HG03025 (cell line): ENCODE measurements around the gene BCAS3.

ENCODE experiments used
- ATAC-seq: cut with Tn5 transposase; IDR thresholded peaks from one replicate; pipeline ENCODE4 v1.9.1; 2021; ENCODE audit warnings: mild to moderate bottlenecking, moderate library complexity; ENCODE audit not compliant: unreplicated experiment, low FRiP score

The BCAS3 gene

DNA sequence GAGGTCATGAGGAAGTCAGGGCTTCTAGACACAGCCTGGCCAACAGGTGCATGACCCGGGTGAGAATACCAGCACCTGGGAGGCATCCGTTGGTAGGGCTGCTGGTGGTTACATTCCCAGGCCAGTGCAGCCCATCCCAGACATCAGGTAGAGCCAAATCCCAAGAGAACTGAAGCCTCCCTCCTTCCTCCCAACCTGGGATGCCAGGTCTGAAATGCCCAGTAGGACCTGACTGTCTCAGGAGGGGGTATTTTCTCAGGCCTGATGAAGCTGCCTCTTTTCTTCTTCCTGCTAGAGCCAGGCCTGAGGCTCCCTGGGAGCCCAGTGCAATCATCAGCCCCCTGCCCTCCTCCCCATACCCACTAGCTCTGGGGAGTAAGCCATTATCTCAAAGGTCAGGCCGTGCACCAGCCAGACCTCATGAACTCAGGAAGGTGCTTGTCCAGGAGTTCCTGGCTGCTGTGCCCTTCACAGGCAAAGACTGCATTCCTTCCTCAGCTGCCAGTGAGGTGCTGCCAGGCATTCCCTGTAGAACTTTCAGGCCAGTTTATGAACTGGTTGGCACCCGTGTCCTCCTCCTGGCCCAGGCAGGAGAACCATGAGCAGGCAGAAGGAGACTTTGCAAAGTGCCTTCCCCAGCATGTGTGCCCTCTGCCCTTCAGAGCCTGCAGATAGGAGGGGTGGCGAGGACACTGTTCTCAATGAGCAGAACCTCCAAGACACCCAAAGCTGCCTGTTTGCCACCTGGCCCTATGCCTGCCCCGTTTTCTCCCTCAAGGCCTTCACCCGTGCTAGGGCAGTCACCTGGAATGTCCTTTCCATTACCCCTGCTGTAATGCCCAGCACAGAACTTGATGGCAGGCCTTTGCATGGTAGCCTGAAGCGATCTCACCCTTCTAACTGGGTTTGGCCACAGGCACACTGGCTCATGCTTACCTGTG, 729.6 kb downstream of the BCAS3 start:
- no peak for ATAC-seq

DNA sequence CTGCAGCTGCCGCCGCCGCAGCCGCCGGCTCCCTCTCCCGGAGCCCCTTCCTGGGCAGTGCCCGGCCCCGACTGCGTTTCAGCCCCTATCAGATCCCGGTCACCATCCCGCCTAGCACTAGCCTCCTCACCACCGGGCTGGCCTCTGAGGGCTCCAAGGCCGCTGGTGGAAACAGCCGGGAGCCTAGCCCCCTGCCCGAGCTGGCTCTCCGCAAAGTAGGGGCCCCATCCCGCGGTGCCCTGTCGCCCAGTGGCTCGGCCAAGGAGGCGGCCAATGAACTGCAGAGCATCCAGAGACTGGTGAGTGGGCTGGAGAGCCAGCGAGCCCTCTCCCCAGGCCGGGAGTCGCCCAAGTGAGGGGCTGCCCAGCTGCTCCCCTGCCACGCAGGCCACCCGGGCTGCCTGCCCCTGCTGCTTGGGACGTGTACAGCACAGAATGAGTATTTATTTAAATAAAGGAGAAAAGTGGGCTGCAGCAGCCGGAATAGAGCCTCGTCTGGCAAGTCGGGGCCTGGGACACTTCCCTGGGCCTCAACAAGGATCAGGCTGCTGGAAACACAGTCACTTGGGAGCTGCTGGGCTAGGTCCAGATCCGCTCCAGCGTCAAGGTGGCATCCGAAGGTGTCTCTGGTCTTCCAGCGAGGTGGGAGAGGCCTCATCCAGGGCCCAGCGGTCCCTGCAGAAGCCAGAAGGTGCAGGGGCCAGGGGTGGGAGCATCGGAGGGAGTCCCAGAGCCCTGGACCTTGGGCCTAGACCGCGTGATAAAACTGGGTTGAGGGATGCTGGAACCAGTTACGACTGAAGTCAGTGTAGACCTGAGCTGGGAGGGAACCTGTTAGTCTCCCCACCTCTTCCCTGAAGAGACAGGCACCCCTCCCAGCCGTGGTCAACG, 730.7 kb downstream of the BCAS3 start:
- ATAC-seq, result no peak

DNA sequence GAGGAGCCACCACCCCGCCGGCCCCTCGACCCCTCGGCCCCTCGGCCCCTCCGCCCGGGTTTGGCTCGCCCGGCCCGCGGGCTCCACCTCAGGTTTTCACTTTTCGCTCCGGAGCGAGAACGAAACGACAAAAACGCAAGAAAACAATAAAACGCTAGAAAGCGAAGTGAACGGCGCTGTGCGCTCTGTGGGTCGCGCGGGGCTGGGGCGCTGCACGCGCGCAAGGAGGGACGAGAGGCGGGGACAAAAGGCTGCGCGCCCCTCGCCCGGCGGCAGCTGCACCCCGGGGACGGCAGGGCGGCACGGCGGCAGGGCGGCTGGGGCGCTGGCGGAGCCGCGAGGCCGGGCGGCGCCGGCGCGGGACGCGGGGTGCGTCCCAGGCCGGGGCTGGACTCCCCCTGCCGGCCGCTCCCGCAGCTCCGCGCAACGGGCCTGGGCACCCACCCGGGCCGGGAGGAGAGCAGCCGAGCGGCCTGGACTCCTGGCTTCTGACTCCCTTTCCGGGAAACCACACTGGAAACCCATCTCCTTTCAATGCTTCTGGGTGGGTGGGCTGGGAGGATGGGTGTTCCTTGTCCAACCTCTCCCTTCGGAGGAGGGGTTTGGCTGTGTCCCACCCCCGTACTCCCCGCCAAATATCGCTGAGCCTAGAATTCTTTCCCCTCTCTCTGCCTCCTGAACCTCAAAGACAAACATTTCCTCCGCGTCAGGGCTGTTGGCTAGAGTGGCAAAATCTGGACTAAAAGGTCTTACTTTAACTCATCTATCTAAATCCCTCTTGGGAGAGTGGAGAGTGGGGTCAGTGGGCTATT, 731.9 kb downstream of the BCAS3 start:
- no peak for ATAC-seq

DNA sequence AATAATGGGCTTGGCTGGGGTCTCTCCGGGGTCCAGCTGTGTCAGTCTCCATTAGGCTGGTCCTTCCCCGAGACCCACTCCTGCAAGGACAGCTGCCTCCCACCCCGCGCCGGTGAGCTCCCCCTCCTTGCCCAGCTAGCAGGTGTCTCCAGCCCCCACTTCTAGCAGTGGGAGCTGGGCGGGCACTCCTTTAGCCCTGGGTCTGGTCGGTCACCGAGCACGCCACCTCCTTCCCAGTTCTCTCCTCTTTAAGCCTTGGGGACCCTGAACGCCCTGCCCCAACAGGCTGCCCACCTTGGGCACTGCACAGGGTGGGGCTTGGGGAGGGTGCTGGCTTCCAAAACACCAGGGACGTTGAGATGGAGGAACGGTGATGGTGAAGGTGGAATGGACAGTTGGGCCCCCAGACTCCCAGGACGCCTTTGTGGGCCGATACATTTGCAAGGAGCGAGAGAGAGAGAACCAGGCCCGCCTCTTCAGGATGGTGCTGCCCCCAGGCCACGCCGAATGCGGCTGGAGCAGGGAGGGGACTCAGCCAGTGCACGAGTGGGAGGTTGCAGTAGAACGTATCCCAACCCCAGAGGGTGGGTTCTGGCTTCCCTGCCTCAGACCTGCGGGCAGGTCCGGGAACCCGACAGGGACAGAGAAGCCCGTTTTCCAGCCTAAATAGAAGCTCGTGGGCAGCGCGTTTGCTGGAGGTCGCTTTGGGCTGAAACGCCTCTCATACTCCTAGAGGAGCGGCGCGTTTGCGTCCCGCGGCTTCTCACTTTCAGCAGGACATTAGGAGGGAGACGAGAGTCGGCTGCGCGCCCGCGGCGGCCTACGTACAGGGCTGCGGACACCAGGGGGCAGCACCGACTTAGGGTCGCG, 732.7 kb downstream of the BCAS3 start:
- ATAC-seq, result no peak

DNA sequence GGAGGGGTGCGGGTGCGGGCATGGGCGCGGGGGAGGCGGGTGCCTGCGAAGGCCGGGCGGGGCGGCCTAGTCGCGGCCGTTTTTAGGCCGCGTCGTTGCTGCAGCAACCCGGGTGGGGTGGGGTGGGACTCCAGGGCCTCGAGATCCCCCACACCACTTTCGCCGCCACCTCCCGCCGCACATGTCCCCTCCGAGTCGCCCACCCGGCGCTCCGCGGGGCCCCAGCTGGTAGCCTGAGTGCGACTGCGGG, 733.3 kb downstream of the BCAS3 start:
- ATAC-seq, result no peak

DNA sequence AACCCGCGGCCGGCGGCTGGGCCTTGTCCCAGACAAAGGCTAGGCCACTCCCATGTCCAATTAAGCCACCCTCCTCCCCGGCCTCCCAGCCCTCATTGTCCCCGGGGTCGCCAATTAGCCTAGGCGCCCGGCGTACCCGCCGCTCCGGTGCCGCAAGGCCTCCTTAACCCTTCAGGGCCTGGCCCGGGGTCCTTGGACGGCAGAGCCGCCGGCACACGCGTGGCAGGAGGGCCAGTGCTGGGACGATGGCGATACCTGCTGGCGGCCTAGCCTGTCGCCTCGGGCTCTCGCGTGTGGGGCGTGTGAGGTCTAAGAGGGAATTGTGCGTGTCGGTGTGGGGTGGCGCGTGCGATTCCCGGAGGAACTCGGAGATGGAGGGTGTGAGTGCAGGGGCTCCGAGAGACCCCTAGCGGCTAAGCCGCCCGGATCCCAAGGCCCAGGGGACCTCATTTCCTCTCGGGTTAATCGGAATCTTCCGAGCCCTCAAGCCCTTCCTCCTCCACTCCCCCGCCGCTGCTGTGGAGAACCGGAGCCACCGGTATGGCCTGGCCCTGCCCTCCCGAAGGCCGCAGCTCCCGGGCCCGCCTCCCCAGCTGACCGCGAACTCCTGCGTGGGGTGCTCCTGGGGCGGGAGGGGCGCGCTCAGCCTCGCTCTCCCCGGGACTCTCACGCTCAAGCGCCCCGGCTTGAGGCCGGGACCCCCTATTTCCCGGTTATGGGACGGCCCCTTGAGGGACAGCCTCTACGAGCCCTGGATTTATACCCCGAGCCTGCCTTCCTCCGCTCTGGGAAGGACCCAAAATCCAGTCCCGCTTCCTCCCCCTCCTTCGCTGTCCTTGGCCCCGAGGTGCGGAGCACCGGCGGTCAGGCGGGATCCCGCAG, 733.9 kb downstream of the BCAS3 start:
- ATAC-seq, result no peak

DNA sequence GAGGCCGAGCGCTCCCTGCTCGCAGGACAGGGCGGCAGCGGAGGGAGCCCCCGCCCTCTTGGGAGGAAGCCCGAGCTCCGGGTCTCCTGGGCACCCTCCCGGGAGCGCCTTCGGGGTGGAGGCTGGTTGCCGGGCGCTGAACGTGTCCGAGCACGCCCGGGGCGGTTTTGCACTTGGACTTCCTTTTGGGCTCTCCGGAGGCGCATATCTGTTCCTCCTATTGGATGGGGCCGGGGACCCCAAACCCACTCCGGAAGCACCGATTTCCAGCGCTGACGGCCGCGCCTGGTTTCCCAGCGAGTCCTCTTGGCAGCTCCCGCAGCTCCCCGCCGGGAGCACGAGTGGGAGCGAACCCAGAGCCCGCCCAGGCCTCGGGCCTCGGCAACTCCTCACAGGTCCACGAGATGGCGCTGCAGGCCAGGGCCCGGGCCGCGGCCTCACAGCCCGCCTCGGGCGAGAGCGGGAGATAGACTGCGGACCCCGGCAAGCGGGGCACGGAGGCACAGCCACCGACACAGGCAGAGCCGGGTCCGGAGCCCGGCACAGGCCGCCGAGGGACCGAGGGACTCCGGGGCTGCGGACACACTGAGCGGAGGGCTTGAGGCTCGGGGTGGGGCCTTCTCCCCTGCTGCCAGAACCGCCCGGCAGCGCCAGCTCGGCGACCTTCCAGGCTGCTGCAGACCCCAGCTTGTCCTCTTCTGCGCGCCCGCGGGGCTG, 734.6 kb downstream of the BCAS3 start:
- no peak for ATAC-seq

DNA sequence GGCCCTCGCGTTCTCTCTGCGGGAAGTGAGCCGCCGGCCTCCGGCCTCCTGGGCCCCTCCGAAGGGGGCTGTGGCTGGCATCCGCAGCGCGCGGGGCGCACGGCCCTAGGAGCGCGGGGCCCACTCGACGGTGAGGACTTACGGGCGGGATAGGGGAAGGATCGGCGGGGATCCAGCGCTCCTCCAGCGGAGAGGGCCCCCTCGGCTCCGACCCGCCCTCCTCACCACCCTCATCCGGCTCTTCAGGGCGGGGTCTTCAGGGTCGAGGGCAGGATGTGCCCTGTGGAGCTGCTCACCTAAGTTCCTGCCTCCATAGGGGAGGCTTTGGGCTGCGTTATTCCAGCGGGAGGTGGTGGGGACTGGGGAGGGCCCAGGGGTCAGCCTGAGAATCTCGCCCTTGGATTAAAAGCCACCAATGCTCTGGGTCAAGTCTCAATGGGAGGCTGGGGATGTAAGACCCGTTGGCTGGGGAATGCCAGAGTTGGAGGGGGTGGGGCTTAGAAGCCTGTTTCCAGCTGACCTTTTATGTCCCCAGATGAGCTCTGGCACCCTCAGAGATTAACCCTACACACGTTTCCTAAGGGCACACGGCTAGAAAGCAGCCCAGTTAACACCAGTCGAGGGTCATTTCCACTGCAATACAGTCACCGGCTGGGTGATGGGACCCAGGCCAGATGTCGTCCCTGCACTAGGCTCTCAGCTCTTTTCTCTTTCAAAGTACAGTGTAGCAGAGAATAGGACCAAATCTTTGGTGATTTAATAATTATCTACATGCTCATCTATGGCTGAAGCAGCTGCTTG, 735.4 kb downstream of the BCAS3 start:
- no peak for ATAC-seq

DNA sequence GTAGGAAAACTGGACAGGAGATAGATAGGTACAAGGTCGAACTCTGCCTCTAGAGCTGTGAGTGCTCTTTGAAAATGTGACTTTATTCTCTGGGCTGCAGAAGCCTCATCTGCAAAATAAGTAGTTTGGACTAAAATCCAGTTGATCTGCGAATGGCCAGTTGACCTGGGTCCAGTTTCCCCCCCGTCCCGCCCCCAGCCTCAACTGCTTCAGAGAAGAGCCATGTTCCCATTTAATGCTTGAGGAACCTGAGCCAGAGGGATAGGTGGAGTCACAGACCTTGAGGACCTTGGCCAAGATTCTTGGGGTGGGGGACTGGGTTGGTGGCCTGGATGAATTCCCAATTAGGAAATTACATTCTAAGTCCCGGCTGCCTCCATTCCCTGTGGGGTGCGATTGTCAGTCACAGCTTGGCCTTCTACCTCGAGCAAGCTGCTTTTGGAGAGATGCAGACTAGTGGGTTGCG, 736.0 kb downstream of the BCAS3 start:
- no peak for ATAC-seq

DNA sequence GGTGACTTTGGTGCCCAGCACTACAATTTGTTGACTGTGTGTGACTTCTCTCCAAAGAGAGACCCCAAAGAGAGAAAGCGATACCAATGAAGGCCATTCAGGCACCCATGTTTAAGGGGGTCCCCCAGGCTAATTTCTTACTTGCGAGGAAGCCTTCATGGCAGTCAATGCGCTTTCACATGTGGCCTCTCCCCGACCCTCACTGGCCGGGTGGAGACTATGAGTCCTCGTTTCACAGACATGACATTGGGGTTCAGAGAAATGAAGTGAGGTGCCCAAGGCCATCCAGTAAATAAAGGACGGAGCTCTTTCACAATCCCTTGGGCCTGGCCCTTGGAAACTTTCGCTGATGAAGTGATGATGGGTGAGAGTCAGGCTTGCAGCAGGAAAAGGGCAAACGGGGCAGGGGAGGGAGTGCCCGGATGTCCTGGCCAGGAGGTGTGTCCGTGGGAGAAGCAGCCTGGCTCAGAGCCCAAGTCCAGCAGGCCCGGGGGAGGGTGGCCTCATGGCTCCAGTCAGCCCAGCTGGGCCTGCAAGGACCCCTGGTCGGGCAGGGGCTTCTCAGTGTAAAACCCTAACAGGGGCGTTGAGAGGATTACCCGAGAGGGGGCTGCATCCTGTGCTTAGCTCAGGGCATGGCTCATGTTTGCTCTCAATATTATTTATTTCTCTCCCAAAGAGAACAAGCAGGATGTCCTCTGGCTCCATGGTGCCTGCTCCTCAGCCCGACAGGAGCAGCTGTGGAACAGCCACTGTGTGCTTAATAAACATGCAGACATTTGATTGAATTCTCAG, 736.7 kb downstream of the BCAS3 start:
- ATAC-seq, result no peak

DNA sequence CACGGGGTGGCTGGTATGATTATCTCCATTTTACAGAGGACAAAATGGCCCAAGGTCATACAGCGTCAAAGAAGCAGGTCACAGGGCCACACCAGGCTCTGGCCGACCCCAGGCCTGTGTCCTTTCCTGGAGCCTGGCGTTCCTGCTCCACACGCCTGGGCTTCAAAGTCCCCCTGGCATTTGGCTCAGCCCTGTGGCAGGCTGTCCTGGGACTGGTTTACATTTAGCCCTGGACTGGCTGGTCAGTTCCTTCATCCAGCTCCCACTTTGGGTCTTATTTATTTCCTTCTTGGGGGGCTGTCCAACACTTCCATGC, 737.2 kb downstream of the BCAS3 start:
- no peak for ATAC-seq

DNA sequence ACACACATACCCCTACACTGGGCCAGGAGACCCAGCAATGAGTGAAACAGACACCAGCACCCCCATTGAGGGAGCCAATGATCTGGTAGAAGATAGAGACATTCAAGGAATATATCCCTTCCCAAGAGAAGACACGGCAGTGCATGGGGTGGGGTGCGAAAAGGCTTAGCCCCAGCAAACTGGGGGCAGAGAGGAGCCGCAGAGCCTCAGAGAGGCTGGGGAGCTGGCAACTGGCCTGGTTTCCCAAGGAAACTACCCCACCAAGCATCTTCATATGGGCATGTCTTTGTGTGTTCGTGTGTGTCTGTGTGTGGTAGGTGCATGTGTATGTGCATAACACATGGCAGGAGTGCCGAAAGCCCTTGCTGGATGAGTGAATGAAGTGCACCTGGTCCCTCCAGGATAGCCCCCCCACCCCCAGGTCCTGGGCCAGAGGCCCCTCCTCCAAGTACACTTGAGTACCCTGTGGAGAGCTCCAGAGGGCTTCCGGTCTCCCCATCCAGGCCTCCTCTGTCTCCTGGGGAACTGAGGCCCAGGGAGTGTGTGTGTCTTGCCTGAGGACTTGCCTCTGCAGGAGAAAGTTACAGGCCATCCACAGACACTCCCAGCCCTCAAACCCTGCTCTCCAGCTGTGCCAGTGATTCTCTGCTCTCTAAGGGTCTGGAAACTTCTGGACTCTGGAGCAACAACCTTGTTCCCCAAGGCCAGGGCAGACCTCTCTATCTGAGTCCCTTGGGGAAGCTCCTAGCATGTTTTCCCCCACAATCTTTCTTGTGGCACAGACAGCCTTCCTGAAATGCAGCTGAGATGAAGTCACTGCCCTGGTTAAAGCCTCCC, 737.9 kb downstream of the BCAS3 start:
- ATAC-seq, result no peak

DNA sequence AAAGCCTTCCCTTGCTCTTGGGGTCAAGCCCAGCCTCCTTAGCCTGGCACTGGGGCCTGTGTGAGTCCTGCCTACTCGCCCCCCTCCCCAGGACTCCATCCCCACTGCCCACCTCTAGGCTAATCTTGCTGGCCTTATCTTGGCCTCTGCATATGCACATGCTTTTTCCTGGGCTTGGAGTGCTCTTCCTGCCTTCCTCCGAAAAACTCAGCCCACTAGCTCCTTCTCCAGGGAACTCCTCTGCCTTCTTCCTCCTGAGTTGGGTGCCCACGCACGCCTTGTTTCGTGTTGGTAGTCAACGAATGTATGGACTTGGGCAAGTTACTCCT, 738.5 kb downstream of the BCAS3 start:
- ATAC-seq, result no peak

DNA sequence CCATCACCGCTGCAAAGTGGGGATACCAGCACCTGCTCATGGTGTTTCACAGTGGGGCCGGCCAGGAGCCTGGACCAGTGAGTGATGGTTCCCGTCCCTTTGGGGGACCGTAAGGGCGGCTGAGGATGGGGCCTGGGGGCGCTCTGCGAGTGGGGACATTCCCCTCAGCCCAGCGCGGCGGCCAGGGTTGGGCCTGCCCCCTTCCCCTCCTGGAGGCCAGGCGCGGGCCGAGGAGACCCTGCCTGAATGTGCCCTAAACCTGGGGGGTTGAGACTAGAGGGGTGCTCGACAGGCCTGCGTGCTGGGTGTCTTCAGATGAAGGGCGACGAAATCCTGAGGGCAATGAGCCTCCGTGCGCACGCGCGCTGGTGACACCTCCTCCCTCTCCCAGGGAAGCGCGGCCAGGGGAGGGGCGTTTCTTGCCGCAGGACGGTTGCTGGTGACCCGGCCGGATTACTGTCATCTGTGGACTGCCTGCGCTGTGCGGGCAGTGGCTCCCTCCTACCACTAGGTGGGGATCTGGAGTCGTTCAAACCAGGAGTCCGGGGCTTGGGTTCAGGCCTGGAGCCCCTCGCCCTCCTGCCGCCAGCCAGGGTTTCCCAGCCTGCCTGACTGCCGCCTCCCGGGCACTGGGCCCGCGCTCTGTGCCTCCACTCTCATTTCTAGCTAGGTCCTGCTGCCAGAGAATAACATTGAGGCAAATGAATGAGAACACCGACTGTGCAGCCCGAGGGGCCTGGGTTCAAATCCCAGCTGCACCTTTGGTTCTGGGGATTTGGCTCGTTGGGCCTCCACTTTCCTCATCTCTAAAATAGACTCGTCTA, 739.1 kb downstream of the BCAS3 start:
- no peak for ATAC-seq

DNA sequence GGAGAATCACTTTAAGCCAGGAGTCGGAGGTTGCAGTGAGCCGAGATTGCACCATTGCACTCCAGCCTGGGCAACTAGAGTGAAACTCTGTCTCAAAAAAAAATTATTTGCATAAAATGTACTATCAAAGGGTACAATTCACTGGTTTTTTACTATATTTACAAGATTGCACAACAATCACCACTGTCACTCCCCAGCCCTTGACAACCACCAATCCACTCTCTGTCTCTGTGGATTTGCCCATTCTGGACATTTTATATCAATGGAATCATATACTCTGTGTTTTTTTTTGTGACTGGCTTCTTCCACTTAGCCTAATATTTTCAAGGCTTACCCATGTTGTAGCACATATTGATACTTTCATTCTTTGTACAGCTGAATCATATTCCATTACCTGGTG, 740.8 kb downstream of the BCAS3 start:
- ATAC-seq, result no peak
